ENCODE data around the gene RSPH3.

GRCh38 chr6:158955255-158955654 is 44.7 kb downstream of the RSPH3 start:
- TF ChIP-seq ZFP3 (CRISPR knock-in tag; IDR thresholded peaks at IDR 0.05) (no peak), ARNTL (CRISPR knock-in tag; IDR thresholded peaks at IDR 0.05; ENCODE audit: borderline replicate concordance, low read depth) (no peak), POU6F1 (CRISPR knock-in tag; IDR thresholded peaks at IDR 0.05; ENCODE audit: borderline replicate concordance, low read depth) (no peak), OSR1 (CRISPR knock-in tag; IDR thresholded peaks at IDR 0.05) (no peak), RARB (CRISPR knock-in tag; IDR thresholded peaks at IDR 0.05) (no peak), PPARA (CRISPR knock-in tag; IDR thresholded peaks at IDR 0.05; ENCODE audit: borderline replicate concordance) (no peak), ZFP30 (CRISPR knock-in tag; IDR thresholded peaks at IDR 0.05) (no peak), ZNF70 (CRISPR knock-in tag; IDR thresholded peaks at IDR 0.05) (no peak), TOX (CRISPR knock-in tag; IDR thresholded peaks at IDR 0.05; ENCODE audit: borderline replicate concordance) (no peak), BACH2 (CRISPR knock-in tag; IDR thresholded peaks at IDR 0.05; ENCODE audit: borderline replicate concordance) (no peak), ZC3H10 (CRISPR knock-in tag; IDR thresholded peaks at IDR 0.05) (no peak), CSDC2 (CRISPR knock-in tag; IDR thresholded peaks at IDR 0.05) (no peak), CREB5 (CRISPR knock-in tag; IDR thresholded peaks at IDR 0.05; ENCODE audit: low read depth) (no peak)

Measured in SK-N-SH treated with all-trans-retinoic acid at 6 μM for 48 hours (cell line).